ENCODE results near the gene DOK3.

- no peak for TF ChIP-seq CTCF (IDR thresholded peaks at IDR 0.05)
- no peak for TF ChIP-seq POLR2A (IDR thresholded peaks at IDR 0.05)
Observed at GRCh38 chr5:177469750-177470525, 39.7 kb downstream of the DOK3 start.
